NCI-H2196 treated with DMSO at 0.1 percent for 48 hours (cell line): Measurements from ENCODE around the gene TFF1.

ENCODE experiments used
- DNase-seq: peaks from one replicate; lab custom pipeline; 2025; ENCODE audit not compliant: unreplicated experiment; lab: John Stamatoyannopoulos, UW

Gene TFF1

GRCh38 chr21:42382915-42383314 is 16.6 kb upstream of the TFF1 start:
- no peak for DNase-seq

- DNase-seq, result peak; percentile 49
These were observed 15.1 kb upstream of the TFF1 start for GRCh38 chr21:42381347-42381984.

- no peak for DNase-seq
These were observed 13.3 kb upstream of the TFF1 start for GRCh38 chr21:42379426-42380215.

GRCh38 chr21:42378418-42378817 is 12.1 kb upstream of the TFF1 start:
- DNase-seq, result no peak

GRCh38 chr21:42377951-42378340 is 11.6 kb upstream of the TFF1 start:
- no peak for DNase-seq

GRCh38 chr21:42377211-42377950 is 11.0 kb upstream of the TFF1 start:
- no peak for DNase-seq

GRCh38 chr21:42376338-42376982 is 10.1 kb upstream of the TFF1 start:
- DNase-seq, result no peak

GRCh38 chr21:42375966-42376337 is 9.6 kb upstream of the TFF1 start:
- DNase-seq, result no peak

GRCh38 chr21:42375506-42375905 is 9.2 kb upstream of the TFF1 start:
- DNase-seq, result no peak

GRCh38 chr21:42374864-42375499 is 8.6 kb upstream of the TFF1 start:
- no peak for DNase-seq

GRCh38 chr21:42374457-42374856 is 8.1 kb upstream of the TFF1 start:
- no peak for DNase-seq

GRCh38 chr21:42373908-42374455 is 7.6 kb upstream of the TFF1 start:
- DNase-seq, result no peak

- DNase-seq, result no peak
These were observed 7.0 kb upstream of the TFF1 start for GRCh38 chr21:42373196-42373907.

GRCh38 chr21:42370894-42371654 is 4.7 kb upstream of the TFF1 start:
- no peak for DNase-seq

- no peak for DNase-seq
These were observed 3.5 kb upstream of the TFF1 start for GRCh38 chr21:42369821-42370220.

- DNase-seq, result no peak
These were observed 1.2 kb upstream of the TFF1 start for GRCh38 chr21:42367367-42368165.

- DNase-seq, result no peak
These were observed 565 bp downstream of the TFF1 start for GRCh38 chr21:42365770-42366169.

- no peak for DNase-seq
These were observed 1.9 kb downstream of the TFF1 start for GRCh38 chr21:42364304-42364865.
